ENCODE measurements around the gene MARCKSL1.
"Not testable (repeated sequence)": the region's sequence is repeated elsewhere in the genome, so short reads cannot be mapped to it uniquely, and the experiment has no call there.

MARCKSL1 gene

DNA sequence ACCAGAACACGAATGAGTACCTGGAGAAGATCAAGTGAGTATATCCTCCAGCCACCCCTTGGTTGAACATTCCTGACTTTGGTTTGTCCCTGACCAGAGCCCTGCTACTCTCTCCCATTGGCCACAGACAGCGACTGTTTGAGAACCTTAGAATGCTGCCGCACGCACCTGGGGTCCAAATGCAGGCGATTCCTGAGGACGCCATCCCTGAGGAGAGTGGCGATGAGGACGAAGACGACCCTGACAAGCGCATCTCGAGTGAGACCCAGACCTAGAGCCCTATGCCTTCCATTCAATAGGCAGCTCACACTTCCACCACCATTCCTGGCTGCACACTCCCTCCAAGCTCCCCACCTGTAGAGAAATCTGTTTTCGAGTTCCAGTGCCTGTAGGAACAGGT lies 4.5 kb downstream of the MARCKSL1 start:
- no peak for DNase-seq

DNA sequence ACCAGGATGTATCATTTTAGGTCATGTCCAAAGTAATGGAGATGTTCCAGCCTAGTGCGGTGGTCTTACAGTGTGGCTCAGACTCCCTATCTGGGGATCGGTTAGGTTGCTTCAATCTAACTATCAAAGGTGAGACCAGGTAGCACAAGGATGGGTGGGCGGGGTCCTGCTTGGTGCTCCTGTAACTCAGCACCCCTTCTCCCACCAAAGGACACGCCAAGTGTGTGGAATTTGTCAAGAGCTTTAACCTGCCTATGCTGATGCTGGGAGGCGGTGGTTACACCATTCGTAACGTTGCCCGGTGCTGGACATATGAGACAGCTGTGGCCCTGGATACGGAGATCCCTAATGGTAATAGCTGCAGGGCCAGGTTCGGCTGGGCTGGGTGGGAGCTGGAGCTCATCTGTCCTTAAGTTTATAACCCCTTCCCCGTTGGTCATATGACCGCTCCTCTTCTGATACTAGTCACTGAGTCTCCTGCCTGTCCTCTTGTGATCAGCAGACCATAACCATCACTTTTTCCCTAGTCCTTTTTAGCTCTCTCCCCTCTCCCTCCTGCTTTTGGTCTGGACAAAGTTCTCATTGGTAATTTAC lies 5.4 kb downstream of the MARCKSL1 start:
- DNase-seq, result no peak

DNA sequence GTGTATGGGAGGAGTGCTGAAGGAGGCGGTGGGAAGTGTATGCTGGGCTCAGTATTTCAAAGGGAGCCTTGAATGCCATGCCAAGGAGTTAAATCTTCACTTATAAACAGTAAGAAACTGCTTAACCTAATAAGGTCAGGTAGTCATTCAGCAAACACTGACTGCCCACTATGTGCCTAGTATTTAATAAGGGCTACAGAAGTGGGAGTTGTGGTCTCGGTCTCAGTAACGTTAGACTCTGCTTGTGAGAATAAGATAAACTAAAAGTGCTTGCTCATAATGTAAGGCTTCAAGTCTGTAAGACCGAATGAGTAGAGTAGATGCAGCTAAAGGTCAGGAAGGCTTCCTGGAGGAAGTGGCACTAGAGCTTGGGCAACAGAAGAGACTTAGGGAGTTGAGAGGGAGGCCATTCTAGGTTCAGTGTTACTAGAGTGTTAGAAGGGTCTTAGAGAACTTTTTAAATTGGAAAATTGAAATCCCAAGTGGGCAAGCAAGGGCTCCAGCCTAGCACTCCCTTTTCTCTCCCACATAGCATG lies 6.0 kb downstream of the MARCKSL1 start:
- no peak for DNase-seq

DNA sequence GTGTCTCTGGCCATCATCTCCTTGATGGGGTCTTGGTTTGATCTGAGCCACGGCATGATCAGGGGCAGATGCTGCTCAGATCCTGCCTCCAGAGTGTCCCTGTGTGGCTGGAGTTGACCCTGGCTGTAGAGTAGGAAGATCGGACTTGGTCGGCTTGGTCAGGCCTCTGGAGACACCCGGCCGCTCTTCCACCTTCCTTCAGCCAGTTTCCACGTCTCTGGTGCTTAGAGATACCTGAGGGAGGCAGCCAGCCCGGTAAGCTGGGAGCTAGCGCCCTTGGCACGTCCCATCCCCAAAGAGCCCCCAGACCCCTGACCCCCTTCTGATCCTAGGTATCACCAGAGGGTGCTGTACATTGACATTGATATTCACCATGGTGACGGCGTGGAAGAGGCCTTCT lies 8.8 kb downstream of the MARCKSL1 start:
- no peak for DNase-seq

DNA sequence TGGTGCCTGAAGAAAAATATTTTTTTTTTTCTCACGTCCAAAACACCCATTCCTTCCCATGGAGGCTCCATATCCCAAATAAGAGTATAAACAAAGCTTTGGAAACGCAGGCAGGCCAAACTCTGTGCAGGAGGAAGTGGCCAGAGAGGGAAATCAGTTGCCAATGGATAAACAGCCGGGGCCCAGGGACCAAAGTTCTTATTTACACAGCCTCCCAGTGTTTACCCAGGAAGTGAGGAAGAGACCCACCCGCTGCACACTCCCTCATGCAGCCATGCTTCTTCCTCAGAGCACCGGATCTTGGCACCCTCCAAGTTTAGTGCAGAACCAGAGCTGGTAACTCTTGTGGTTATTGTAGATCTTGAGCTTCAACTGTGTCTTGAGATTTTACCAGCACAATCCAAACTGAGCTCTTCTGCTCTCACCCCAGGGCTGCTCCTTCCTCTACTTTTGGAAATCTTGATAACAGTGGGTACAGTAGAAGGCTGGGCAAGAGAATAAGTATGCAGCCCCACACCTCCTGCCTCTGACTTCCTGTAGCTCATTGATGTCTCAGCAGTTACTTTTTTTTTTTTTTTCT lies 14.2 kb downstream of the MARCKSL1 start:
- peak; percentile 26 to 49 for DNase-seq

DNA sequence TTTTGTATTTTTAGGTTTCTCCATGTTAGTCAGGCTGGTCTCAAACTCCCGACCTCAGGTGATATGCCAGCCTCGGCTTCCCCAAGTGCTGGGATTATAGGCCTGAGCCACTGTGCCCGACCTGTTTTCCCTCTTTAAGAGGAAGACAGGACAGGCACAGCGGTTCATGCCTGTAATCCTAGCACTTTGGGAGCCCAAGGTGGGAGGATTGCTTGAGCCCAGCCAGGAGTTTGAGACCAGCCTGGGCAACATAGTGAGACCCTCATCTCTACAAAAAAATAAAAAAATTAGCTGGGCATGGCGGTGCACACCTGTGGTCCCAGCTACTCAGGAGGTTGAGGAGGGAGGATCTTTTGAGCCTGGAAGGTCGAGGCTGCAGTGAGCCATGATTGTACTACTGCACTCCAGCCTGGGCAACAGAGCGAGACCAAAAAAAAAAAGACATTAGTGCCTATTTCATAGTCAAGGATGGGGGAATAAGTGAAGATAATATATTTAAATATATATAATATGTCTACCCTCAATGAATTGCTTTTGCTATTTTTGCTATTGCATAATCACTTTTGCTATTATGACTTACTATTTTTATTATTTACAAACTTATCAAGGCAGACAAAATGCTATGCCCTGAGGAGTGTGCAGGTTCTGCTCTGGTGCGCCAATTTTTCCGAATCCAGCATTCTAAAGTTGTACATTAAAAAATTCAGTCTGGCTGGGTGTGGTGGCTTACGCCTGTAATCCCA lies 17.7 kb downstream of the MARCKSL1 start:
- DNase-seq, result no peak

DNA sequence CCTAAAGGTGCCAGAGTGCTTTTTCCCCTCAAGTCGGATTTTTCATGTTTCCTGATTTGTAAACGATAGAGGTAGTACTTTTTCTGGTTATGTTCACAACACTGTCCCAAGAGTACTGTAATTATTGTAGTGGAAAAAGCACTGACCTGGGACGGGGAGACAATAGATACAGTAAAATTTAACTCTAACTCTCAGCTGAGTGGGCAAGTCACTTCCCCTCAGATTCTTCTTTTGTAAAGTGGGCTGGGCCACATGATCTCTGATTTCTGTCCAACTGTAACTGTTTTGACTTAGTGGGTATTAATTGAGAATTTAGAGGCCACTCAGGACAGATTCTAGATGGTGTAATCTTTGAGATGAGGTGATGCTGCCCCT lies 19.1 kb downstream of the MARCKSL1 start:
- no peak for DNase-seq

DNA sequence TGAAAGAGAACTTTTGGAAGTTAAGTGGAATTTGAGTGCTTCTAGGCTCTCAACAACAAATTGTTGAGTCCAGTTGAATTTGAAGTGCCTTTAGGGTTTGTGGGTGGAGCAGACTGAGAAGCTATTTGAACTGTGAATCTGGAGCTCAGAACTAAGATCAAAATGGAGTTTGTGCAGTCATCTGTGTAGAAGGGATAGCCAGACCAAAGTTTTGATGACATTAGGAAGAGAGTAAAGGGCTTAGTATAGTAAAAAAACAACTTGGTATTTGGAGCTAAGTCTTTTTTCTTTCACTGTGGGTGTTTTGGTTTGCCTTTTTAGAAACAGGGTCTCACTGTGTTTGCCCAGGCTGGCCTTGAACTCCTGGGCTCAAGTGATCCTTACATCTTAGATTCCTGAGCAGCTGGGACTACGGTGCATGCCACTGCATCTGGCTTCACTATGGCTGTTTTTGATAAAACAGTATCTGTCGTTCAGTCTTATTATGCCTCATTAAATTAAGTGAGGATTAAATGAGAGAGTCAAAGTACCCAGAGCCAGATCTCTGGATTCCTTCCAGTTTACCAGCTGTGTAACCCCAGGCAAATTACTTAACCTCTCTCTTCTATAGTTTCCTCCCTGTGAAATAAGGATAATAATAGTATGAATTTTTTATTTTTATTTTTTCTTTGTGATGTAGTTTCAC lies 24.2 kb downstream of the MARCKSL1 start:
- DNase-seq, result no peak

DNA sequence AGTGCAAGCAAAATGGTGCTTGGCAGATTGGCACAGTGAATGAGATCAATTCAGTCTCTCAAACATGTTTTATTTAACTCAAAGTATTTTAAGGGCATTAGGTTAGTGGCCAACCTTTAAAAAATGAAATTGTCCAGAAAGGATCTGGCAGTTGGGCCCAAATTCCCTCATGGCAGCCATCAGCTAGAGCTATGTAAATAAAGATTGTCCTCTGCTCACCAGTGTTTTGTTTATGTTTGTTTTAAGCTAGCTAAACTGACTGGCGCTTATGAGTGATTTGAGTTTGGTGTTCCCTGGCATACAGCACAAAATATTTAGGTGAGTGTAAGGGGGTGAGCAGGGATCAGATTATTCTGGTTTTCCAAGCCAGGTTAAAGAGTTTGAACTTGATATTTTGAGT lies 26.1 kb downstream of the MARCKSL1 start:
- DNase-seq, result no peak

DNA sequence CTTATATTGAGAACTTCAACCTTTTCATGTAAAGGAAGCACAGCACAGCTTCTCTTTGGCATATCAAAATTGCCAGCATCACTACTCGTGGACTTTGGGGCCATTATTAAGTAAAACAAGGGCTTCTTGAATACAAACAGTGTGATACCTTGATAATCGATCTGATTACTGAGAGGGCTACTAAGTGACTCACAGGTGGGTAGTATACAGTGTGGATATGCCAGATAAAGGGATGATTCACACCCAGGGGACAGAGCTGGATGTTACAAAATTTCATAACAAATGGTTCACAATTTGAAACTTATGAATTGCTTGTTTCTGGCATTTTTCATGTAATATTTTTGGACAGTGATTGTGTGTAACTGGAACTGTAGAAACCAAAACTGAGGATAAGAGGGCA lies 28.7 kb downstream of the MARCKSL1 start:
- no peak for DNase-seq

DNA sequence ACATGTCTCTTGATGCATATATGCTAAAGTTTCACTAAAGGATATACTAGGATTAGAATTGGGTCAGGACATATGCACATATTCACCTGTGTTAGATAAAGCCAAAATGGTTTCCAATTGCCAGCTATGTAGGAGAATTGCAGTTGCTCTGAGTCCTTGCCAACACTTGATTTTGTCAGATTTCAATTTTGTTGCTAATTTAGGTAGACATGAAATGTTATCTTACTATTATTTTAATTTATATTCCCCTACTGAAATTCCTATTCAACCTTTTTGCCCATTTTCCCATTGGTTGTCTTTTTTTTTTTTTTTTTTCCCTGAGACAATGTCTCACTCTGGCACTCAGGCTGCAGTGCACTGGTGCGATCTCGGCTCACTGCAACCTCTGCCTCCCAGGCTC lies 30.7 kb downstream of the MARCKSL1 start:
- no peak for DNase-seq

DNA sequence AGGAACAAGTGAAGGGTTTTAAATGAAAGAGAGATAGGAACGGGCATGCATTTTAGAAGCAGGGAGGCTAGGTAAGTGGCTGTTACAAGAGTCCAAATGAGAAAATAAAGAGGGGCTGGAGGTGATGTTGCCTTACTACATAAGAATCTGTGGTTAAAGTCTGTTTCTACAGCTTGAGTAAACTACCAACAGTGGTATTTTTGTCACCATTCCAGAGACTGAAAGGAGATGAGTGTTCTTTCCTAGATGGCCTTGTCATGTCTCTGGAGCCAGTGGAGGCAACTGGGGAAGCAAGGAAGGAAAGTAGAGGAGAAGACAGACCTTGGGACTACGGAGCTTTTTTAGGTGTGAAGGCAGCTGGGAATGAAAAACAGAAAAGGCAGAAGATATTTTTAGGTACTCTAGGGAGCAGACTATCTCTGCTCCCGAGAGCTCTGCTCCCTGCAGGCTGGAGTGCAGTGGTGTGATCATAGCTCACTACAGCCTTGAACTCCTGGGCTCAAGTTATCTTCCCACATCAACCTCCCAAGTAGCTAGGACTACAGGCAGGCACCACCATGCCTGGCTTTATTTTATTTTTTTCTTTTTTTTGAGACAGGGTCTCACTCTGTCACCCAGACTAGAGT lies 31.9 kb downstream of the MARCKSL1 start:
- DNase-seq, result no peak

DNA sequence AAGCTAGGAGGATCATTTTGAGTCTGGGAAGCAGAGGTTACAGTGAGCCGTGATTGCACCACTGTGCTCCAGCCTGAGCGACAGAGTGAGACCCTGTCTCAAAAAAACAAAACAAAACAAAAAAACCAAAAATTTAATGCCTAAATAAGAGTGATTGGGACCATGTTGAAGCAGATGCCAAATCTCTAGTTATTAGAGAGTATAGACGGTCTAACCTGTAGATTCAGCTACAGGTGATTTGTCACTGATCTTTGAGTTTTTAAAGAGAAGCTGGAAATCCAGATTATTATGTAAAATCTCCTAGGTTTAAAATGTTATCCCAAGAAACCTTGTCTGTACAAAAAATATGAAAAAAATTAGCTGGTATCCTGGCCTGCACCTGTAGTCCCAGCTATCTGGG lies 32.7 kb downstream of the MARCKSL1 start:
- DNase-seq, result no peak

DNA sequence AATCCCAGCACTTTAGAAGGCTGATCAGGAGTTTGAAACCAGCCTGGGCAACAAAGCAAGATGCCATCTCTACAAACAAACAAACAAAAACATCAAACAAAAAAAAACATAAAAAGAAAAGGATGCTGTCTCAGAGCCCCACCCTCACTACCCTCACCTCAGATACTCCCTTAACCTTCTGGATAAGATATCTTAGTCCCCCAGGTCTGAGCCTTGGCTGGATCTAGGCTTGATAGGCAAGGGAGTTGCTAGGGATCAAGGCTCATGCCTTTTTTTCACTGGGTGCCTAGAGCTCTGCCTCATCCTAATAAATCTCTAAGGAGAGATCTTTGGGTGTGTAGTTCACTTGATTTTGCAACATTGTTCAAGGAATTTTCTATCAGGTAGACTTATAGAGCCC lies 36.7 kb downstream of the MARCKSL1 start:
- DNase-seq, result no peak

DNA sequence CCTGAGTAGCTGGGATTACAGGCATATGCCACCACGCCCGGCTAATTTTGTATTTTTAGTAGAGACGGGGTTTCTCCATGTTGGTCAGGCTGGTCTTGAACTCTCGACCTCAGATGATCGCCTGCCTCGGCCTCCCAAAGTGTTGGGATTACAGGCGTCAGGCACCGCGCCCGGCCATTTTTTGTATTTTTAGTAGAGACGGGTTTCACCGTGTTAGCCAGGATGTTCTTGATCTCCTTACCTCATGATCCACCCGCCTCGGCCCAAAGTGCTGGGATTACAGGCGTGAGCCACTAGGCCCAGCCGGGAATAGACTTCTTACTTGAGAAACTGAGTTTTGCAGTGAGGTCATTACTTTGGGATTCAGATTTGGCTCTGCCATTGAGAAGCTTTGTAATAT lies 37.8 kb downstream of the MARCKSL1 start:
- not testable (repeated sequence) for DNase-seq

DNA sequence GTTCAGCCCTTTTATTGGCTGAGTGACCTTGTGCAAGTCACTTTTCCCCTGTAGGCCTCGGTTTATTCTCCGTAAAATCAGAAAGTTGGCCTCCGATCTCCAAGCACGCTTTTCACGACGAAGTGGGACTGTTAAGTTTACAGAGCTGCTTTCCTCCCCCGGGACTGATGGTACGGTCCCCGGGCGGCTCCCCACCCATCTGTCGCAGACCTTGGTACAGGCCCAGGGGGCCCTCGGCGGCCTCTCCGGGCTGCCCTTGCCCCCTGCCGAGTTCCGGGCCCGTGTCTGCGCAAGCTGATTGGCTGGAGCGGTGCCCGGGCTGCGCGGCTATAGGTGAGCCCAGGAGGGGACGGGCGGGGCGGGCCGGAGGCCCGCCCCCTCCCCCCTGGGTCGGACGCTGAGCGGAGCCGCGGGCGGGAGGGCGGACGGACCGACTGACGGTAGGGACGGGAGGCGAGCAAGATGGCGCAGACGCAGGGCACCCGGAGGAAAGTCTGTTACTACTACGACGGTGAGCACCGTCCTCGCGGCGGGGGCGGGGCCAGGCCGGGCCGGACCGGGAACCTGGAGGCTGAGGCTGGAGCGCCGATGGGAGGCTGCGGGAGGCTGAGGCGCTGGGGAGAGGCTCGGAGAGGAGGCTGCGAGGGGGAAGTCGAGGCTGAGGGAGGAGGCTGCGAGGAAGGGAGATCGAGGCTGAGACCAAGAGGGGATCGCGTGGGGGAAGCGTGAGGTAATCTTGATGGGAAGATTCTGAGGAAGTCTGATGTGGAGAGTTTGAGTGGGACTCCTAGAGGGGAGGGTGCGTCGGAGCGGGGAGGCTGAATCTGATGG lies 44.1 kb downstream of the MARCKSL1 start, which contains the start of gene HDAC1:
Gene HDAC1 (plus strand): TSS at position 376 of the 831 bp plus-strand sequence. CDS start 87 bp downstream, at position 463.
- DNase-seq, result peak; percentile 99

DNA sequence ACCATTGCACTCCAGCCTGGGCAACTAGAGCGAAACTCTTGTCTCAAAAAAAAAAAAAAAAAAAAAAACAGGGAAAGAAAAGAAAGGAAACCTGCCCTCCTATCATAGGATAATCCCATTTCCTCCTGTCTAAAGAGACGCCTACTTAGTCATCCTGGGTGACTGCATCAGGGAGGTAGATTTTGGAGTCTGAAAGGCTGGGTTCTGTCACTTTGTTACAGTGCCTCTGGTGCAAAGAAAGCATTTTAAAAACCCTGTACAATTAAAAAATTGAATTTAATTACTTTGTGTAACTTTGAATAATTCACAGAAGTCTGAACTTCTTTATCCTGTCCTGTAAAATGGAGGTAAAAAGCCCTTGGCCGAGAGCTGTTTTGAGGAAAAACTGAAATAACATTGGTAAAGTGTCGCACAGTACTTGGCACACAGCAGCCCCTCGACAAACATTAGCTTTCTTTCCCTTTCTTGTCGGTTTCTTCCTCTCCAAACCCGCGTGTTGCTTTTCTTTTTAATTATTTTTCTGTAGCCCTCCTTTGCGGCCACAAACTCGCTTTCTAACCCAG lies 44.8 kb downstream of the MARCKSL1 start:
- DNase-seq, result no peak

DNA sequence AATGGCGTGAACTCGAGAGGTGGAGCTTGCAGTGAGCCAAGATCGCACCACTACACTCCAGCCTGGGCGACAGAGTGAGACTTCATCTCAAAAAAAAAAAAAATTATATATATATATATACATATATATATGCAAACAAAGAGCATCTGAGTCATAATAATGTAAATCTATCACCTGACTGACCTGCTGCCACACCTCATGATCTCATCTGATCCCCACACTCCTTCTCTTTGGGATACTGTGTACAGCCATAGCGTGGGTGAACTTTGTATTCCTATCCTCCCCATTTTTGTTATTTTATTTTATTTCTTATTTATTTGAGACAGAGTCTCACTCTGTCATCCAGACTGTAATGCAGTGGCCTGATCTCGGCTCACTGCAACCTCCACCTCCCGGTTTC lies 46.8 kb downstream of the MARCKSL1 start:
- DNase-seq, result no peak

DNA sequence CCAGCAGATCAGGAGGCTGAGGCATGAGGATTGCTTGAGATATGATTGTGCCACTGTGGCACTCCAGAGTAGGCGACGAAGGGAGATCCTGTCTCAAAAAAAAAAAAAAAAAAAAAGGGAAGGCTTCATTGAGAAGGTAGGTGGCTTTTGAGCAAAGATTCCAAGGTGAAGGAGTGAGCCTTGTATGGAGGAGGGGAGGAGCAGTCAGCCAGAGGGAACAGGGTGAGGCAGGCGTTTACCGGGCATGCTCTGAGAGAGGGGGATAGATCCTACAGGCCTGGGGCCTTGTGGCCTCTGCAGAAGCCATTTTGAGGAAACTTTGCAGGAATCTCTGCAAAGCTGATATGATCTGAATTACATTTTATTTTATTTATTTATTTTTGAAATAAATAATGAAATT lies 49.3 kb downstream of the MARCKSL1 start:
- no peak for DNase-seq

DNA sequence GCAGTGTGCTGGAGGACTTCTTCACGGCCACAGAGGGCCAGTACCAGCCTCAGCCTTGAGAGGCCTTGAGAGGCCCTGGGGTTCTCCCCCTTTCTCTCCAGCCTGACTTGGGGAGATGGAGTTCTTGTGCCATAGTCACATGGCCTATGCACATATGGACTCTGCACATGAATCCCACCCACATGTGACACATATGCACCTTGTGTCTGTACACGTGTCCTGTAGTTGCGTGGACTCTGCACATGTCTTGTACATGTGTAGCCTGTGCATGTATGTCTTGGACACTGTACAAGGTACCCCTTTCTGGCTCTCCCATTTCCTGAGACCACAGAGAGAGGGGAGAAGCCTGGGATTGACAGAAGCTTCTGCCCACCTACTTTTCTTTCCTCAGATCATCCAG lies 50.4 kb downstream of the MARCKSL1 start:
- DNase-seq, result no peak

DNA sequence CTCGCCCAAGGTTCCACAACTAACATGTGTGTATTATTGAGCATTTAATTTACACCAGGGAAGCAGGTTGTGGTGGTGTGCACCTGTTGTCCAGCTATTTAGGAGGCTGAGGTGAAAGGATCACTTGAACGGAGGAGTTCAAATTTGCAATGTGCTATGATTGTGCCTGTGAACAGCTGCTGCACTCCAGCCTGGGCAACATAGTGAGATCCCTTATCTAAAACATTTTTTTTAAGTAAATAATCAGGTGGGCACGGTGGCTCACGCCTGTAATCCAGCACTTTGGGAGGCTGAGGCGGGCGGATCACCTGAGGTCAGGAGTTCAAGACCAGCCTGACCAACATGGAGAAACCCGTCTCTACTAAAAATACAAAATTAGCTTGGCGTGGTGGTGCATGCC lies 51.3 kb downstream of the MARCKSL1 start:
- DNase-seq, result not testable (repeated sequence)

All from CD4-positive, alpha-beta T cell treated with Interleukin-1 beta for 1 hour (primary cell).